ENCODE results near the gene LTBP2.

Gene LTBP2

DNA sequence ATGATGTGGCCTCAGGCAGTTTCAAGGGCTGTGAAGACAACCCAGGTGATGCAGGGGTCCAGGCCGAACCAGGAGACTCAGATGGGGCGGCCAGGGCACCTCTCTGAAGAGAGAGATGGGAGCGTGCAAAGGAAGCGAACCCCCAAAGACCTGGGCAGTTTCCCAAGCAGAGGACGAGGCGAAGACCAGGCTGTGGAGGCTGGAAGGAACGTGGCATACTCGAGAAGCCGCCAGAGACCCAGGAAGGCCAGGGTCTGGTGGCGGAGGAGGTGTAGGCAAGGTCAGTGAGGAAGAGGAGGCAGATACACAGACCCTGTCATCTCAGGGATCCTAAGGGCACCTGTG lies 24.7 kb downstream of the LTBP2 start:
- no peak for DNase-seq

DNA sequence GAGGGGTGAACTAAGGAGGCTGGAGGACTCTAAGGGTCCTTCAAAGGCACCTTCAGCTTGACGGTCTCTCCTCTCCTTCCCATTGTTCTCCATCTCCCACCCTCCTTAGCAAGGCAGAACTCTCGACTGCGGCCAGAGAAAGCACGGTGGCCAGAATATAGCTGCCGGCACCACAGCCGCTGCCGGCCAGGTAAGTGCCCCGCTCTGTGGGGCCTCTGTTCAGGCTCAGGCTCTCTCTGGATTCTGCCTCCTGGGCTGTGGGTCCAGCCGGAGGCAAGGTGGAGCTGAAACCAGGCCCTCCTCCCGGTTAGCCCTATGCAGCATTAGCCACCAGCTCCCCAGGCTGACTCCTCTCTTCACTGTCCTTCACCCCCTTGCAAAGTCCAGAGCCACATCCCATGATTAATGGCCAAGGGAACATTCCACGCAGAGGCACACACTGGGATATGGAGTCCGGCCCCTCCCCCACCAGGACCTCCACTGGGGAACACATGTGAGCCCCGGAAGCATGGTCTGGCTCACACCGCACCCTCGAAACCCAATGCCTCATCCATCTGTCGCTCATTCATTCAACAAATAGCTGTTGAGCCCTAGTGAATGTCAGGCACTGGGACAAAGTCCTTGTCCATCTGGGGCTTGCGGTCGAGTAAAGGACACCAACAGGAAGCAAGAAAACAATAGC lies 25.2 kb downstream of the LTBP2 start:
- no peak for DNase-seq

GRCh38 chr14:74585406-74586335 lies 26.4 kb downstream of the LTBP2 start:
- no peak for DNase-seq

DNA sequence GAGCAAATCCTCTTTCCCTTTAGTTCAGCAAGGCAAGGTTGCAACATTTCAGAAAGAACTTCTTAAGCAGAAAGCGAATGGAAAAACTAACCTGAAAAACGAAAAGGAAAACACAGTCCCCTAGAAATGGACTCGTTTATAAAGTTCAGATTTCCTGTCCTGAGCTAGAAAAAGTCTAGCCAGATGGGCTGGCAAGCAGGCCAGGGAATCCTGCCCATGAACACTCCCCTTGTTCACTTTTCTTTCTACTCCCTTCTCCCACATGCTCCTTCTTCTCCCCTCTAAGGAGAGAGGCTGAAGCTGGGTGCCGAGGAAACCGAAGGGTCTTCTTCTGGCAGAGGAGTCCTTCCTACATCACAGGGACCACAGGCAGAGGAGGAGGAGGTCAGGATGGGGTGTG lies 27.1 kb downstream of the LTBP2 start:
- no peak for DNase-seq

GRCh38 chr14:74583689-74584434 lies 28.2 kb downstream of the LTBP2 start:
- DNase-seq: no peak

GRCh38 chr14:74582910-74583581 lies 29.0 kb downstream of the LTBP2 start:
- no peak for DNase-seq

DNA sequence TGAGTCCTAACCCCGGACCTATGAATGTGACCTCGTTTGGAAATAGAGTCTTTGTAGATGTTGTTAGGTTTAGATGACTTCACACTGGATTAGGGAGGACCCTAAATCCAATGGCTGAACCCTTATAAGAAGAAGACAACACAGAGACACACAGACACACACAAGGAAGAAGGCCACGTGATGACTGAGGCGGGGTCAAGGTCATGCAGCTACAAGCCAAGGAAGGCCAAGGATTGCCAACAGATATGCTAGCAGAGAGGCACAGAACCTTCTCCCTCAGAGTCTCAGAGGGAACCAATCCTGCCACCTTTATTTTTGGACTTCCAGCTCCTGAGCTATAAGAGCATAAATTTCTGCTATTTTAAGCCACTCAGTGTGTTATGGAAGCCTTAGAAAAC lies 31.8 kb downstream of the LTBP2 start:
- no peak for DNase-seq

DNA sequence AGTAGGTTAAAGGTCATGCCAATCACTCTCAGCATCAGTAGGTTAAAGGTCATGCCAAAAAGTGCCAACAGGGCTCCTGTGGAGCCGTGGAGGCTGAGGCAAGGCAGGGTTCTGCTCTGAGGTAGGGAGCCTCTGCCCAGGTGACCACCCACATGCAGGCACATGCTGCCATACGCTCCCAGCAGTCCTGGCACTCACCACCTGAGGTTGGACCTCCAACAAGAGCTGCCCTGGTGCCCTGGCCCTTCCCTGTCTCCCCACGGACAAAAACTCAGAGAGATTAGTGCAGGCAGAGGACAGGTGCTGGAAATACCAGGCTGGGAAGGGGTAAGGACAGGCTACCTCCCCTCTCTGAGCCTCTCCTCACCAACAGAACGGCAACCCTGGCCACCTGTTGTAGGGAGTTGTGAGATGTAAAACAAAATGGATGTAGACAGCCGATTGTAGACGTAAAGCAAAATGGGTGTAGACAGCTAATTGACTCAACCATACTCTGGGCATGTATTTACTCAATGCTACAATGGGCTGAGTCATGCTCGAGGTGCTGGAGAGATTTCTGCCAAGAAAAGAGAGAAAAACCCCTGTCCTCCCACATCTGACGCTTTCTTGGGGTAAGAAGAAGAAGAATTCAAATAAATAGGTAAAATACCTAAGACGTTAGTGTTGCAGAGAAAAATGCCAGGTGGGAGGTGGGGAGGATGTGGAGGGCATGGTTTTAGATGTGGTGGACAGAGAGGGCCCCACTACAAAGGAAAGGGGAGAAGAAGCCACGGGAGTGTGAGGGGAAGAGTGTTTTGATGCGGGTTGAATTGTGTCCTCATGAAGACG lies 32.4 kb downstream of the LTBP2 start:
- peak; percentile 24 for DNase-seq

- no peak for DNase-seq
Measured at GRCh38 chr14:74578479-74578878, 33.6 kb downstream of the LTBP2 start.

DNA sequence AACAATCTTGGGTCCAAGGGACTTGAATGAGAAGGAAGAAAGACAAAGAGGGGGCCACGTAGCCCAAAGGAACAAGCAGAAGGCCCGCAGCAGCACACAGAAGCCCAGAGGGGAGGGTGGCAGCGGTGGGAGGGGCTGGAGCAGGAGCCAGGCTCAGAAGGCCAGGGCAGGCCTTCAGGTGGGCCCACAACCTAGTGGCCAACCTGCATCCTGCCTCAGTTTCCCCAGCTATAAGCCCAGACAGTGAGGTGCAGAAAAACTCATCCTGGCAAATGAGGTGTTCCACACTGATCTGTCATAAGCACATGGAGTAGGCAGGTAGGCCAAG lies 34.1 kb downstream of the LTBP2 start:
- DNase-seq: no peak

DNA sequence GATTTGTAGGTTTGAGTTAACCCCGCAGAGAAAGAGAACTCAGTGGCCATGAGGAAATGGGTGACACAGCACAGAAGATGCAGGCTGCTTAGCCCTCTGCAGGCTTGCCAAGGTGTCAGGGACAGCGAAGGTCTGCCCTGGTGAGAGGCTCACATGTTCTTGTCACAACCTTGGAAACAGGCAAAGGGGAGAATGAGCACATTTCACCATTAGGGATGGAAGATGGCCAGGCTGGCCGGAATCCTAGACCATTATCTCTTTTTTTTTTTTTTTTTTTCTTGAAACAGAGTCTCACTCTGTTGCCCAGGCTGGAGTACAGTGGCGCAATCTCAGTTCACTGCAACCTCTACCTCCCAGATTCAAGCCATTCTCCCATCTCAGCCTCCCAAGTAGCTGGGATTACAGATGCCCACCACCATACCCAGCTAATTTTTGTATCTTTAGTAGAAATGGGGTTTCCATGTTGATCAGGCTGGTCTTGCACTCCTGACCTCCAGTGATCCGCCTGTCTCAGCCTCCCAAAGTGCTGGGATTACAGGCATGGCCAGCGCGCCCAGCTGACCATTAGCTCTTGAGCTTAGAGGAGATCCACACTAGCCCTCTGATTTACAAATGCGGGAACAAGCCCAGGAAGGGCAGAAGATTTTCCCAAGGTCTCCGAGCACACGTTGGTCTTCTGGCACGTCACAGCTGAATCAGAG lies 34.6 kb downstream of the LTBP2 start:
- DNase-seq: no peak

DNA sequence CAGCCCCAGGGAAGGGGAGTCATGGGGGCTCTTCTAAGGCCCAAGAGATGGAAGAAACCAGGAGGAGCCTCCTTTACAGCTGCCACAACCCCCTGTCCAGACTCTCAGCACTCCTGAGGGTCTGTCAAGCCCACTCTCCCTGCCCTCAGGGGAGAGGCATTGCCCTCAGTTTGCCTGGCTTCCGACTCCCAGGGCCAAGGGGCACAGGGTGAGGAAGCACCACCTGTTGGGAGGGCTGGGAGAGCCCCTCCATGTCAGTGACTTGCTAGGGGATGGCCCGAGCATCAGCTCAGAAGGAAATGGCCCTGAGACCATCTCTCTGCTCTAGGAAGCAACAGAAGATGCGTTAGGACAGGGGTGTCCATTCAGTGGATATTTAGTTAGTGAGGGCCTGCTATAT lies 36.1 kb downstream of the LTBP2 start:
- no peak for DNase-seq

DNA sequence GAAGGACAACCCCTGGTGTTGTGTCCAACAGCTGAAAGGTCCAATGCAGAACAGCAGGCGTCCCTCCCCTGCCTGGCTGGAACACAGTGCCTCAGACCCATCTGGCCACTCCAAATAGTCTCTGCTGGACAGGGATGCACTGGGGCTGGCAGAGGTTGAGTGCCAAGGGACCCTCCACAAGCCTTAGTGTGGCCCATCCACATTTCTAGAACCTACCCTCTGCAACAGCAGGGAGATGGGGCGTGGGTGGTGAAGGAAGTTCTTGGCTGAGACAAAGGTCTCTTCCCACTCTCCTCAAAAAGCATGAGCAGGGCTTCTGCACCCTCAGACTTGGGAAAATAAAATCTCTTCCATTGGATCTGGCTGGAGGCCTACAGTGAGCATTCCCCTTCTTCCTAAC lies 36.5 kb downstream of the LTBP2 start:
- no peak for DNase-seq

GRCh38 chr14:74574706-74575105 lies 37.3 kb downstream of the LTBP2 start:
- DNase-seq: peak; percentile 46

GRCh38 chr14:74574090-74574433 lies 38.0 kb downstream of the LTBP2 start:
- DNase-seq: no peak

DNA sequence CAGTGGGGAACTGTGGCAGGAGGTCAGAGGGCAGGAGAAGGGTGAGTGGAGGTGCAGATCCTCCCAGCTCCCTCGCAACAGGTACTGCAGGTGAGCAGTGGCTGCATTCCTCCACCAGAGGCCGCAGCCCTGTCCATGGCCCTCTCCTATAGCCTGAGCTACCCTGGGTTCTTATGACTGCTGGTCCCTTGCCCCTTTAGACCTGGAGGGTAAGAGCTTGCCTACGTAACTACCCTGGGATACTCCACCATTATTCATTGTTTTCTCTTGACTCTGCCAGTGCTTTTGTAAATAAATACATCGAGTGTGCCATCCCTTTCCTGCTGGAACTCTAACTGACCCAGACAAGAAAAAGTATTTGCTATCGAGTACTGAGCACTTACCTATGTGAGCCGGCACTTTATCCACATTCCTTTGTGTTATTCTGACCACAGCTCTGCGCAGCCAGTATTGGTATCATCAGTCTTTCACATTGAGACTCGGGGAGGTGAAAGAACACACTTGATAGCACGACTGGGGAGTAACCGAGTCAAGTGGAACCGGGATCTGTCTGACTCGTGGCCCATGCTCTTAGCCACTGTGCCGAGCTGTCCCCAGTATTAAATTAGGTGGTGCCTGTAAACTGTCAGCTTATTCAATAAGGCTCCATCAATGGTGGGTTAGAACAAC lies 38.5 kb downstream of the LTBP2 start:
- DNase-seq: no peak

DNA sequence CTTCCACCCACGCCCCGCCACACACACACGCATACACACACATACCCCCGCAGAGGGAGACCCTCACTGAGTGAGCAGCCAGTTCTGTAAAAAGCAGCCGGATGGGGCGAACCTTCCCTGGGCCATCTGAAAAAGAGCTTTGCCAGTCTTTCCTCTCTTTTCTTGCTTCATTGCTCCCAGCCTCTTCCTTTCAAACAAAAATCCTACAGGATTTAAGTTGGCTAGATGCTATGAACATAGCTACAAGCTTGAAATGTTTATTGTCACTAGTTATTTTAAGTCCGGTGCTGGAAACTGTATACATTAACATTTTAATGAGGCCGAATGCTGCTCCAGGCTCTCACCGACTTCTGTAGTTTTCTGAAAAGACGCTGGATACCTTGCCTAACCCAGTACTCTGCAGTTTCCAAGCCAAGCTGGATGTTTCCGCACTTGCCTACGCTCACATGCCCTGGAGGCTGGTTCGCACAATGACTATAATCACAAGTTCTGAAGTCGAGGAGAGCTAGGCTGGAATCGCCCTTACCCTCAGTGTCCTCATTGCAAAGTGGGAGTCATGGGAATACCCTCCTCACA lies 39.2 kb downstream of the LTBP2 start:
- no peak for DNase-seq

DNA sequence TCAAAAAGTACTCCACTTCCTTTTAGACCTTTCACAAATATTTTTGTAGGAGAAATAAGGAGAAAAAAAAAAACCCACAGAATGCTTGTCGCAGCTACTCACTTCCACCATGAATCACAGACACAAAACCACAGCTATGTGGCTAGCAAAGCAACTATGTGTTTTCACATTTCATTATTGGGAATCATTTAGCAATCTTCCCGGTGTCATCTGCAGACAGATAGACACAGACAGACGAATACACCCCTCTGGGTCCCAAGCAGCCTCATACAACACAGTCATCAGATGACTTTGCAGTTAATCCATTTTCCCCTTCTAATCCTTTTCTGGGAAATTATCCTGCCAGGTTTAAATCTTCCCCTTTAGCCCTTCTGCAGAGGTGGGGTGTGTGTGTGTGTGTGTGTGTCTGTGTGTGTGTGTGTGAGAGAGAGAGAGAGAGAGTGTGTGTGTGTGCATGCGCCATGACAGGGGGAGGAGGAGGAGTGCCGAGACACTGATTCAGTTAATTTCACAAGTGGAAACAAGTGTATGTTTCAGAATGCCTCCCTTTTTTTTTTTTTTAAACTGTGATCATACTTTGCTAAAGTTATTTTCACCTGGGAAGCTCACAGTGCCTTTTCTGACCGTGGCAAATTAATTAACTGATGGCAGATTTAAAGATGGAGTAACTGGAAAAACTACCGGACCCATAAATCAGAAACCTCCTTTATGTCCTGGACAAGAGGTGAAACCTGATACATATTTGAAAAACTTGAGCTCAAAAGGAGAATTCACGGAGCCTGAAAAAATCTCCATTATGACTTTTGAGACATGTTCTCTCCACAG lies 39.9 kb downstream of the LTBP2 start:
- DNase-seq: peak; percentile 94

- no peak for DNase-seq
Measured at GRCh38 chr14:74571441-74571841, 40.6 kb downstream of the LTBP2 start.

GRCh38 chr14:74570696-74571095 lies 41.3 kb downstream of the LTBP2 start:
- no peak for DNase-seq
